Measurements from ENCODE around the gene LMF1. TPM values are rescaled to one million over a fixed set of nuclear protein-coding genes. Genes with fewer than 3 reads are reported as not detected.

LMF1 gene
- total and polyA plus RNA-seq, 2 of the 4 experiments (the other 2 are of a cell fraction): 7.7 to 13.1 TPM

- DNase-seq: no peak
- Histone ChIP-seq H2AFZ (replicated peaks; ENCODE audit: low read length, poor library complexity) (no peak overlapping the region), H3K36me3 (ENCODE audit: control insufficient read depth, insufficient read depth, low read length) (no peaks in the 10 kb centered on the region), H3K4me3 (ENCODE audit: insufficient read depth, low read depth, low read length) (no peak overlapping the region), H3K23ac (ENCODE audit: low read depth, low read length) (no peak overlapping the region), H4K91ac (ENCODE audit: insufficient read depth, low read depth, low read length) (no peak overlapping the region), H3K27me3 (ENCODE audit: control insufficient read depth, insufficient read depth, low read length) (no peaks in the 10 kb centered on the region; the same call in 1 of the 2 replicates), H2BK120ac (ENCODE audit: low read depth, low read length) (no peak overlapping the region), H3K9ac (ENCODE audit: low read depth, low read length) (no peak overlapping the region), H3K9me3 (ENCODE audit: control insufficient read depth, insufficient read depth, low read length) (peaks cover 29% of the 10 kb centered on the region), H2BK20ac (ENCODE audit: low read depth, low read length) (no peak overlapping the region), H2BK15ac (ENCODE audit: low read depth, low read length) (no peak overlapping the region), H4K5ac (ENCODE audit: low read depth, low read length) (no peak overlapping the region), H3K4me1 (ENCODE audit: control insufficient read depth, insufficient read depth, low read length) (no peaks in the 10 kb centered on the region), H2AK9ac (replicated peaks; ENCODE audit: low read depth, low read length, poor library complexity) (no peak overlapping the region), H2BK5ac (ENCODE audit: low read depth, low read length, poor library complexity, severe bottlenecking) (no peak overlapping the region), H3K79me1 (ENCODE audit: low read depth in 1 of 2, low read length in 2 of 2) (no peaks in the 10 kb centered on the region), H3K56ac (ENCODE audit: extremely low read depth, insufficient read depth, low read length) (no peak overlapping the region), H3K14ac (replicated peaks; ENCODE audit: low read depth, low read length) (no peak overlapping the region), H4K20me1 (ENCODE audit: insufficient read depth, low read length) (no peaks in the 10 kb centered on the region), H3K9me1 (ENCODE audit: insufficient read depth, low read length) (no peaks in the 10 kb centered on the region), H3K18ac (ENCODE audit: low read depth, low read length) (no peak overlapping the region), H3K4me2 (ENCODE audit: low read depth, low read length) (no peak overlapping the region), H2AK5ac (ENCODE audit: low read depth, low read length) (no peak overlapping the region), H4K8ac (ENCODE audit: low read depth in 2 of 2, low read length in 2 of 2) (no peak overlapping the region), H3K4ac (ENCODE audit: low read depth, low read length) (no peak overlapping the region), H3K27ac (ENCODE audit: insufficient read depth, low read length) (no peak overlapping the region)
- in situ Hi-C loops (cut with MboI; ENCODE audit: low sequenced_read_pairs) (no loop called here), intact Hi-C loops (cut with micrococcal nuclease) (no loop called here), dilution Hi-C loops (cut with HindIII; ENCODE audit: low sequenced_read_pairs, unreplicated experiment) (no loop called here)
- 77% methylated on average over 23 of the region's 26 CpGs; no CpG with 5 or more reads in 1 of the 2 experiments for WGBS, 2 experiments (ENCODE audit: extremely low coverage in 2 of 2, insufficient read length in 1 of 2)
- TF ChIP-seq CHD1 (IDR thresholded peaks at IDR 0.05; ENCODE audit: low read depth, low read length) (no peak), NFE2L2 (IDR thresholded peaks at IDR 0.05; ENCODE audit: low read depth, low read length) (no peak), CEBPB (IDR thresholded peaks at IDR 0.05; ENCODE audit: low read depth, low read length) (no peak), BHLHE40 (IDR thresholded peaks at IDR 0.05; ENCODE audit: low read depth, low read length) (no peak), FOS (IDR thresholded peaks at IDR 0.05; ENCODE audit: low read depth, low read length) (no peak), RFX5 (IDR thresholded peaks at IDR 0.05; ENCODE audit: low read depth, low read length) (no peak)
- ATAC-seq (ENCODE audit: low read depth): no peak
- CTCF ChIA-PET: no interaction called here
- POLR2A ChIA-PET (ENCODE audit: unreplicated experiment): no interaction called here
- BruUV-seq (replicated peaks): no TSS peak
These were observed 125.4 kb downstream of the LMF1 start for GRCh38 chr16:845351-845745.
